KMS-11 (cell line): Measurements from ENCODE around the gene EP400.

Source experiments
- H2AFZ ChIP-seq: fragments of 200-600 bp; sonication (generic); 2 replicates; pipeline ENCODE4 v1.6.1; 2016; ENCODE audit warnings: antibody characterized with exemption, mixed run types, low read depth
- H3K27ac ChIP-seq: fragments of 200-600 bp; sonication (generic); 2 replicates; pipeline ENCODE4 v1.6.1; 2016; ENCODE audit warnings: mild to moderate bottlenecking, mixed run types
- H3K27me3 ChIP-seq: fragments of 200-600 bp; sonication (generic); 2 replicates; pipeline ENCODE4 v1.6.1; 2017; ENCODE audit warnings: mild to moderate bottlenecking, low read depth, mixed run types, moderate library complexity; ENCODE audit not compliant: insufficient read depth
- H3K36me3 ChIP-seq: fragments of 200-600 bp; sonication (generic); 2 replicates; pipeline ENCODE4 v1.6.1; 2017; ENCODE audit warnings: mild to moderate bottlenecking, mixed run types; ENCODE audit not compliant: insufficient read depth
- H3K4me1 ChIP-seq: fragments of 200-600 bp; sonication (generic); 2 replicates; pipeline ENCODE4 v1.6.1; 2016; ENCODE audit warnings: mild to moderate bottlenecking, low read depth, mixed run types; ENCODE audit not compliant: poor library complexity, severe bottlenecking
- H3K4me2 ChIP-seq: fragments of 200-600 bp; sonication (generic); 2 replicates; pipeline ENCODE4 v1.7.0; 2016; ENCODE audit warnings: mild to moderate bottlenecking, mixed run types
- H3K4me3 ChIP-seq: fragments of 200-600 bp; sonication (generic); IDR thresholded peaks from 2 replicates; pipeline ENCODE4 v1.6.1; 2017; ENCODE audit warnings: low read depth, low read length, mixed read lengths; ENCODE audit not compliant: insufficient read depth
- H3K79me2 ChIP-seq: fragments of 200-600 bp; sonication (generic); 2 replicates; pipeline ENCODE4 v1.6.1; 2016; ENCODE audit warnings: low read depth, mixed run types; ENCODE audit not compliant: insufficient read depth
- H3K9ac ChIP-seq: fragments of 200-600 bp; sonication (generic); 2 replicates; pipeline ENCODE4 v1.6.1; 2016; ENCODE audit warnings: mild to moderate bottlenecking, mixed run types
- H4K20me1 ChIP-seq: fragments of 200-600 bp; sonication (generic); 2 replicates; pipeline ENCODE4 v1.6.1; 2016; ENCODE audit warnings: mild to moderate bottlenecking, mixed run types; ENCODE audit not compliant: insufficient read depth
- TF ChIP-seq, protein P1 (sequence below): fragments of 200-600 bp; sonication (generic); conservative IDR thresholded peaks from 2 replicates; pipeline ENCODE4 v1.6.1; 2017; ENCODE audit warnings: low read depth, mild to moderate bottlenecking, antibody characterized with exemption, low read length, moderate library complexity, mixed read lengths

Gene EP400

DNA sequence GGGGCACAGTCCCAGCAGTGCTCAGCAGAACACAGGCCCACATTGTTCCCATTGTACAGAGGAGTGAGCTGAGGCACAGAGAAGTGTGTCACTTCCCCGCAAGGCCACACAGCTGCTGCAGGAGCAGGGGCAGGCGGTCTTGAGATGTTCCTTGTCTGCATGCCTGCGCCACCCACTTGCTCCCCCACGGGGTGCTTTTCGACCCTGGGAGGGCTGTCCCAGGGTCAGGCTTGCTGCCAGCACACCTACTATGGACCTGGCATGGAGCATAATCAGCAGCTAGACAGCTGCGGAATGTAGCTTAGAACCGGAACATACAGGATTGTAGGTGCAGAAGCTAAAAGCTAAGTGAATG is 7.8 kb upstream of the EP400 start:
- H3K36me3 ChIP-seq: no peaks in the 10 kb centered on the region
- no peak overlapping the region for H3K4me2 ChIP-seq
- no peaks in the 10 kb centered on the region for H3K79me2 ChIP-seq
- H4K20me1 ChIP-seq: no peaks in the 10 kb centered on the region
- TF ChIP-seq, protein P1, sequence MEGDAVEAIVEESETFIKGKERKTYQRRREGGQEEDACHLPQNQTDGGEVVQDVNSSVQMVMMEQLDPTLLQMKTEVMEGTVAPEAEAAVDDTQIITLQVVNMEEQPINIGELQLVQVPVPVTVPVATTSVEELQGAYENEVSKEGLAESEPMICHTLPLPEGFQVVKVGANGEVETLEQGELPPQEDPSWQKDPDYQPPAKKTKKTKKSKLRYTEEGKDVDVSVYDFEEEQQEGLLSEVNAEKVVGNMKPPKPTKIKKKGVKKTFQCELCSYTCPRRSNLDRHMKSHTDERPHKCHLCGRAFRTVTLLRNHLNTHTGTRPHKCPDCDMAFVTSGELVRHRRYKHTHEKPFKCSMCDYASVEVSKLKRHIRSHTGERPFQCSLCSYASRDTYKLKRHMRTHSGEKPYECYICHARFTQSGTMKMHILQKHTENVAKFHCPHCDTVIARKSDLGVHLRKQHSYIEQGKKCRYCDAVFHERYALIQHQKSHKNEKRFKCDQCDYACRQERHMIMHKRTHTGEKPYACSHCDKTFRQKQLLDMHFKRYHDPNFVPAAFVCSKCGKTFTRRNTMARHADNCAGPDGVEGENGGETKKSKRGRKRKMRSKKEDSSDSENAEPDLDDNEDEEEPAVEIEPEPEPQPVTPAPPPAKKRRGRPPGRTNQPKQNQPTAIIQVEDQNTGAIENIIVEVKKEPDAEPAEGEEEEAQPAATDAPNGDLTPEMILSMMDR: no peak
- no peaks in the 10 kb centered on the region for H3K27me3 ChIP-seq
- no peak overlapping the region for H3K27ac ChIP-seq
- H2AFZ ChIP-seq: no peak overlapping the region
- H3K4me3 ChIP-seq: no peak overlapping the region
- H3K9ac ChIP-seq: no peak overlapping the region
- no peaks in the 10 kb centered on the region for H3K4me1 ChIP-seq

DNA sequence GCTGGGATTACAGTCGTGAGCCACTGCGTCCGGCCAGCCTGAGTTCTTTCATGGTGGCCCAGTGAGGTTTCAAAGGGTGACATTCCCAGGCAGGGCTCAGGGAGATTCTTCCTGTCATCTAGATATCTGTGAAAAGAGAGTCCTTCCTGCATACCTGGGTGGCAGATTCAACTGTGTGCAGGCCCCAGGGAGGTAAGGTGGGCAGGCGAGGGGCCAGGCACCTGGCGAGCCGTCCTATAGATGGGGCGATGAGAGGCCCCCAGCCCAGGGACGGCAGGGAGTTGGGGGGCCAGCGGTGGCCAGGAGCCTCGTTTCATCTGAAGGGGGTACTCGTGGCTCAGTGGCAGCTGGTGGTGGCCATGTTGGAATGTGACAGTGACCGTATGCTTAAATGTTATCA is 7.1 kb upstream of the EP400 start:
- Histone ChIP-seq H3K4me1 (peaks cover 4% of the 10 kb centered on the region), H3K4me3 (no peak overlapping the region), H3K9ac (no peak overlapping the region), H2AFZ (no peak overlapping the region), H3K36me3 (no peaks in the 10 kb centered on the region), H3K27me3 (no peaks in the 10 kb centered on the region), H3K27ac (no peak overlapping the region), H4K20me1 (no peaks in the 10 kb centered on the region), H3K4me2 (no peak overlapping the region), H3K79me2 (no peaks in the 10 kb centered on the region)
- TF ChIP-seq, protein P1: no peak

DNA sequence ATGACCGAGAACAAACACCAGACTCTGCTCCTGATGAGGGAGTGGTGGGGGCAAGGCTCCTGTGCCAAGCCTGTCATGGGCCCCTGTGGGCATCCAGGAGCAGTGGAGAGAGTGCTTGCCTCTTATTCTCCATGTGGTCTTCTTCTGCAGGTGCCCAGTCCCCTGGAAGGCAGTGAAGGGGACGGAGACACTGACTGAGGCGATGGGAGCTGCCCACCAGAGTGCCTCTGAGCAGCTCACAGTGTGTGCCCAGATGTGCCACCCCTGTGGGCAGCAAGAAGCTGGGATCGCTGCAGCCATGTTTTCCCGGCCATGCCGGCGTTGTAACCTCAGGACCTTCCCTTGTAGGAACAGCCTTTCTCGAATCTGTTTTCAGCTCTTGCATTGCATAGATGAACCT is 6.4 kb upstream of the EP400 start:
- H3K4me1 ChIP-seq: peaks cover 9% of the 10 kb centered on the region
- no peaks in the 10 kb centered on the region for H3K79me2 ChIP-seq
- H3K27ac ChIP-seq: no peak overlapping the region
- H3K4me2 ChIP-seq: no peak overlapping the region
- no peak overlapping the region for H3K4me3 ChIP-seq
- TF ChIP-seq, protein P1: no peak
- no peaks in the 10 kb centered on the region for H4K20me1 ChIP-seq
- H3K9ac ChIP-seq: no peak overlapping the region
- H3K27me3 ChIP-seq: no peaks in the 10 kb centered on the region
- H3K36me3 ChIP-seq: no peaks in the 10 kb centered on the region
- no peak overlapping the region for H2AFZ ChIP-seq

GRCh38 chr12:131943876-131944275 is 5.9 kb upstream of the EP400 start:
- no peaks in the 10 kb centered on the region for H3K36me3 ChIP-seq

More at GRCh38 chr12:131943876-131944275, 5.9 kb upstream of the EP400 start:
- H2AFZ ChIP-seq: no peak overlapping the region
- H3K4me2 ChIP-seq: no peak overlapping the region
- no peak overlapping the region for H3K9ac ChIP-seq
- H4K20me1 ChIP-seq: no peaks in the 10 kb centered on the region
- H3K27me3 ChIP-seq: no peaks in the 10 kb centered on the region
- no peaks in the 10 kb centered on the region for H3K79me2 ChIP-seq
- no peak overlapping the region for H3K27ac ChIP-seq
- H3K4me3 ChIP-seq: no peak overlapping the region
- TF ChIP-seq, protein P1: no peak
- H3K4me1 ChIP-seq: peaks cover 9% of the 10 kb centered on the region
